Measurements from ENCODE around the gene ALPL. TPM values are rescaled to one million over a fixed set of nuclear protein-coding genes. Genes with fewer than 3 reads are reported as not detected.
A peak's percentile ranks its signal among the peaks of the same experiment; 100 is the strongest.

Gene ALPL
- total and polyA plus RNA-seq, 9 of the 15 experiments (the other 6 are each of a cell fraction or from before 2014, with no cell fraction given) = 0.04 to 0.38 (median 0.18) TPM; not detected in 4

- no peak for TF ChIP-seq ZC3H4 (CRISPR knock-in tag; IDR thresholded peaks at IDR 0.05; ENCODE audit: borderline replicate concordance)
- TF ChIP-seq ZNF436 (CRISPR knock-in tag; IDR thresholded peaks at IDR 0.05) = no peak
- no peak for TF ChIP-seq POLR2AphosphoS2 (IDR thresholded peaks at IDR 0.05; ENCODE audit: low read length)
- TF ChIP-seq NCOA6 (IDR thresholded peaks at IDR 0.05) = no peak
- TF ChIP-seq TFAP4 (CRISPR knock-in tag; IDR thresholded peaks at IDR 0.05; ENCODE audit: borderline replicate concordance) = no peak
- TF ChIP-seq RBM39 (optimal IDR thresholded peaks at IDR 0.05; ENCODE audit: low read depth, low read length) = no peak
- TF ChIP-seq ZNF696 (CRISPR knock-in tag; conservative IDR thresholded peaks at IDR 0.05) = no peak
- TF ChIP-seq ZNF239 (CRISPR knock-in tag; IDR thresholded peaks at IDR 0.05) = no peak
- no peak for TF ChIP-seq BRCA1 (IDR thresholded peaks at IDR 0.05)
- TF ChIP-seq BRCA1 (CRISPR knock-in tag; IDR thresholded peaks at IDR 0.05) = no peak
- peak; percentile 94 for TF ChIP-seq RBM25 (IDR thresholded peaks at IDR 0.05; ENCODE audit: low read depth, low read length, severe bottlenecking)
- TF ChIP-seq, protein P1, sequence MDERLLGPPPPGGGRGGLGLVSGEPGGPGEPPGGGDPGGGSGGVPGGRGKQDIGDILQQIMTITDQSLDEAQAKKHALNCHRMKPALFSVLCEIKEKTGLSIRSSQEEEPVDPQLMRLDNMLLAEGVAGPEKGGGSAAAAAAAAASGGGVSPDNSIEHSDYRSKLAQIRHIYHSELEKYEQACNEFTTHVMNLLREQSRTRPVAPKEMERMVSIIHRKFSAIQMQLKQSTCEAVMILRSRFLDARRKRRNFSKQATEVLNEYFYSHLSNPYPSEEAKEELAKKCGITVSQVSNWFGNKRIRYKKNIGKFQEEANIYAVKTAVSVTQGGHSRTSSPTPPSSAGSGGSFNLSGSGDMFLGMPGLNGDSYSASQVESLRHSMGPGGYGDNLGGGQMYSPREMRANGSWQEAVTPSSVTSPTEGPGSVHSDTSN (CRISPR knock-in tag; IDR thresholded peaks at IDR 0.05; ENCODE audit: low read depth) = no peak
- TF ChIP-seq, protein P1 (tag; conservative IDR thresholded peaks at IDR 0.05; ENCODE audit: low read depth) = no peak
- no peak for TF ChIP-seq NBN (IDR thresholded peaks at IDR 0.05; ENCODE audit: low read depth)
- TF ChIP-seq ZFP36 (IDR thresholded peaks at IDR 0.05; ENCODE audit: low read depth, low read length, partially characterized antibody) = peak; percentile 80
- TF ChIP-seq NCOA2 (IDR thresholded peaks at IDR 0.05; ENCODE audit: partially characterized antibody in 2 of 2) = no peak
- no peak for TF ChIP-seq NCOR1 (IDR thresholded peaks at IDR 0.05)
- TF ChIP-seq BCOR (IDR thresholded peaks at IDR 0.05) = peak; percentile 69; the same call in 1 of the 2 replicates
- no peak for TF ChIP-seq KAT2B (IDR thresholded peaks at IDR 0.05; ENCODE audit: low read depth, low read length)
- TF ChIP-seq, protein P2, sequence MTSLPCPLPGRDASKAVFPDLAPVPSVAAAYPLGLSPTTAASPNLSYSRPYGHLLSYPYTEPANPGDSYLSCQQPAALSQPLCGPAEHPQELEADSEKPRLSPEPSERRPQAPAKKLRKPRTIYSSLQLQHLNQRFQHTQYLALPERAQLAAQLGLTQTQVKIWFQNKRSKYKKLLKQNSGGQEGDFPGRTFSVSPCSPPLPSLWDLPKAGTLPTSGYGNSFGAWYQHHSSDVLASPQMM (CRISPR knock-in tag; IDR thresholded peaks at IDR 0.05) = no peak
- no peak for TF ChIP-seq ZNF263 (CRISPR knock-in tag; IDR thresholded peaks at IDR 0.05; ENCODE audit: borderline replicate concordance)
- TF ChIP-seq L3MBTL2 (IDR thresholded peaks at IDR 0.05) = no peak
- TF ChIP-seq TCF7 (IDR thresholded peaks at IDR 0.05; ENCODE audit: borderline replicate concordance) = no peak
- no peak for TF ChIP-seq STAT5A (IDR thresholded peaks at IDR 0.05; ENCODE audit: borderline replicate concordance, low read length)
- TF ChIP-seq, protein P3, sequence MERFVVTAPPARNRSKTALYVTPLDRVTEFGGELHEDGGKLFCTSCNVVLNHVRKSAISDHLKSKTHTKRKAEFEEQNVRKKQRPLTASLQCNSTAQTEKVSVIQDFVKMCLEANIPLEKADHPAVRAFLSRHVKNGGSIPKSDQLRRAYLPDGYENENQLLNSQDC (CRISPR knock-in tag; IDR thresholded peaks at IDR 0.05) = no peak
- TF ChIP-seq ZNF253 (CRISPR knock-in tag; conservative IDR thresholded peaks at IDR 0.05) = no peak
- no peak for TF ChIP-seq TSC22D4 (tag; IDR thresholded peaks at IDR 0.05)
- TF ChIP-seq ILK (tag; IDR thresholded peaks at IDR 0.05; ENCODE audit: borderline replicate concordance, low read depth) = no peak
- TF ChIP-seq PHB (CRISPR knock-in tag; IDR thresholded peaks at IDR 0.05) = no peak
Measured at GRCh38 chr1:21532992-21533534, 23.8 kb downstream of the ALPL start (continued).
